Activated B cell treated with CpG ODN at 0.5 μM for 24 hours (primary cell): ENCODE data around the gene FSCN2. TPM values are rescaled to one million over a fixed set of nuclear protein-coding genes. Genes with fewer than 3 reads are reported as not detected.

Experiments
- ATAC-seq: fragments of 200-7000 bp; cut with Tn5 transposase; one replicate; pipeline ENCODE4 v1.10.0; 2021; ENCODE audit warnings: low read depth, mild to moderate bottlenecking, moderate library complexity
- CTCF ChIA-PET: fragments of 350-600 bp; sonication (Branson Sonifier 250); formaldehyde crosslinking; loops from one replicate; lab custom pipeline; 2021; ENCODE audit warnings: antibody characterized with exemption; lab: Charles Lee
- POLR2A ChIA-PET: fragments of 350-600 bp; sonication (Branson Sonifier 250); formaldehyde crosslinking; loops from one replicate; lab custom pipeline; 2021; ENCODE audit warnings: antibody characterized with exemption; lab: Charles Lee
- DNase-seq: peaks from one replicate; pipeline ENCODE4 v3.0.0; 2022
- H3K27ac Mint-ChIP-seq: one replicate; pipeline ENCODE4 v1.8.0; 2020; ENCODE audit warnings: mixed read lengths
- H3K27me3 Mint-ChIP-seq: one replicate; pipeline ENCODE4 v1.8.0; 2021; ENCODE audit warnings: mixed read lengths
- H3K36me3 Mint-ChIP-seq: one replicate; pipeline ENCODE4 v1.8.0; 2021; ENCODE audit warnings: low read depth, mixed read lengths
- H3K4me1 Mint-ChIP-seq: one replicate; pipeline ENCODE4 v1.8.0; 2021; ENCODE audit warnings: mixed read lengths
- H3K4me3 Mint-ChIP-seq: one replicate; pipeline ENCODE4 v1.8.0; 2020; ENCODE audit warnings: mild to moderate bottlenecking, mixed read lengths
- H3K9me3 Mint-ChIP-seq: one replicate; pipeline ENCODE4 v1.8.0; 2020; ENCODE audit warnings: mixed read lengths
- CTCF ChIP-seq: fragments of 200-600 bp; IDR thresholded peaks from one replicate; pipeline ENCODE4 v1.8.0; 2022; ENCODE audit warnings: antibody characterized with exemption, mild to moderate bottlenecking
- intact Hi-C: fragments of 100-400 bp; cut with micrococcal nuclease; formaldehyde crosslinking; loops from one replicate; pipeline ENCODE4 v1.15.1; 2024
- total RNA-seq: library from RNA; stranded (reverse); gene quantifications from 2 replicates; pipeline ENCODE4 v1.2.3, GENCODE V29; 2022

FSCN2 gene
- total RNA-seq, 1 donor from 2014 or later = 5.5 TPM

- Mint-ChIP-seq H3K27me3 (peaks cover 11% of the 10 kb centered on the region), H3K4me3 (peak overlapping the region; percentile 68), H3K36me3 (no peaks in the 10 kb centered on the region), H3K4me1 (peaks cover 21% of the 10 kb centered on the region), H3K27ac (peak overlapping the region; percentile 35), H3K9me3 (no peaks in the 10 kb centered on the region)
- ATAC-seq (no peak), DNase-seq (no peak)
- no peak for TF ChIP-seq CTCF
- intact Hi-C loops = no loop called here
- POLR2A ChIA-PET = interaction anchor here (1.6 to 6.2 kb wide), 4 partner anchors 29 to 187 kb away, joined by 6 to 88 read pairs (median 11); partner anchors contain the start of genes ACTG1 and SLC38A10
- CTCF ChIA-PET = interaction anchor here (0.7 to 5.1 kb wide), 2 partner anchors 190 to 339 kb away, joined by 4 to 43 read pairs; no protein-coding TSS in a partner anchor
Observed at GRCh38 chr17:81481815-81482505, 46.2 kb upstream of the FSCN2 start.

- no peak for ATAC-seq
- peak overlapping the region; percentile 64 for H3K4me3 Mint-ChIP-seq
- H3K27me3 Mint-ChIP-seq = peaks cover 11% of the 10 kb centered on the region
- intact Hi-C loops = no loop called here
- no peaks in the 10 kb centered on the region for H3K36me3 Mint-ChIP-seq
- H3K4me1 Mint-ChIP-seq = peaks cover 22% of the 10 kb centered on the region
- H3K27ac Mint-ChIP-seq = peak overlapping the region; percentile 65
- no peak for TF ChIP-seq CTCF
- ChIA-PET CTCF (interaction anchor here (0.7 to 5.1 kb wide), 3 partner anchors 191 to 339 kb away, joined by 4 to 43 read pairs (median 26); no protein-coding TSS in a partner anchor), POLR2A (interaction anchor here (0.7 to 6.2 kb wide), 9 partner anchors 28 to 494 kb away, joined by 3 to 88 read pairs (median 8); partner anchors contain the start of genes ACTG1, FAAP100 and SLC38A10)
- DNase-seq = no peak
- no peaks in the 10 kb centered on the region for H3K9me3 Mint-ChIP-seq
Observed at GRCh38 chr17:81482673-81483072, 45.5 kb upstream of the FSCN2 start.

GRCh38 chr17:81483085-81483861 is 44.9 kb upstream of the FSCN2 start:
- Mint-ChIP-seq H3K36me3 (no peaks in the 10 kb centered on the region), H3K4me1 (peaks cover 22% of the 10 kb centered on the region), H3K27me3 (peaks cover 11% of the 10 kb centered on the region), H3K27ac (no peak overlapping the region), H3K9me3 (no peaks in the 10 kb centered on the region), H3K4me3 (peak overlapping the region; percentile 64)
- no peak for TF ChIP-seq CTCF
- intact Hi-C loops = no loop called here
- ATAC-seq (peak; percentile 53), DNase-seq (peak; percentile 65)
- ChIA-PET CTCF (interaction anchor here (1.7 to 5.1 kb wide), 3 partner anchors 118 to 229 kb away, joined by 10 to 43 read pairs (median 26); no protein-coding TSS in a partner anchor), POLR2A (interaction anchor here (0.7 to 6.2 kb wide), 8 partner anchors 28 to 494 kb away, joined by 3 to 88 read pairs (median 10); partner anchors contain the start of genes ACTG1, FAAP100 and SLC38A10)

- intact Hi-C loops = loop anchor here (1.0 to 2.0 kb wide), 10 partner anchors 28 to 383 kb away; partner anchors contain the start of genes ACTG1, FAAP100 and SLC38A10
- ATAC-seq (no peak), DNase-seq (no peak)
- no peak for TF ChIP-seq CTCF
- CTCF ChIA-PET = interaction anchor here (1.5 to 5.1 kb wide), 5 partner anchors 89 to 342 kb away, joined by 6 to 43 read pairs (median 10); partner anchors contain the start of gene BAHCC1
- Mint-ChIP-seq H3K4me1 (peaks cover 22% of the 10 kb centered on the region), H3K27me3 (peaks cover 11% of the 10 kb centered on the region), H3K27ac (no peak overlapping the region), H3K4me3 (peak overlapping the region; percentile 64), H3K36me3 (no peaks in the 10 kb centered on the region), H3K9me3 (no peaks in the 10 kb centered on the region)
- POLR2A ChIA-PET = interaction anchor here (0.5 to 6.2 kb wide), 10 partner anchors 14 to 261 kb away, joined by 3 to 88 read pairs (median 8); partner anchors contain the start of genes ACTG1, CEP131, FAAP100 and SLC38A10
Observed at GRCh38 chr17:81483862-81484194, 44.3 kb upstream of the FSCN2 start.
